Liver (tissue), 9 donors: ENCODE measurements around the gene DNAI4. TPM values are rescaled to one million over a fixed set of nuclear protein-coding genes. Genes with fewer than 3 reads are reported as not detected.

Source experiments
- DNase-seq: peaks from one replicate; pipeline ENCODE4 v3.0.0-alpha.2; 2017; ENCODE audit warnings: low spot score
- H3K27ac ChIP-seq, 2 donors: one replicate each; pipeline ENCODE4 v1.7.0; 2013; ENCODE audit warnings: inconsistent platforms in 2 of 2, low read length in 2 of 2, control low read depth in 1 of 2, low read depth in 1 of 2, mild to moderate bottlenecking in 1 of 2
- H3K27me3 ChIP-seq, 4 donors: one replicate each; pipeline versions ENCODE4 v1.6.1 to v1.7.0; 2013; ENCODE audit warnings: low read length in 3 of 4, inconsistent platforms in 1 of 4, mild to moderate bottlenecking in 1 of 4, moderate library complexity in 1 of 4; ENCODE audit not compliant: control insufficient read depth in 4 of 4, insufficient read depth in 4 of 4
- H3K36me3 ChIP-seq, 4 donors: one replicate each; pipeline versions ENCODE4 v1.6.1 to v1.7.0; 2013; ENCODE audit warnings: low read length in 3 of 4, mild to moderate bottlenecking in 3 of 4, low read depth in 1 of 4, moderate library complexity in 1 of 4; ENCODE audit not compliant: control insufficient read depth in 4 of 4, insufficient read depth in 3 of 4
- H3K4me1 ChIP-seq, 4 donors: one replicate each; pipeline versions ENCODE4 v1.6.1 to v1.7.0; 2013; ENCODE audit warnings: low read length in 3 of 4, mild to moderate bottlenecking in 3 of 4, moderate library complexity in 1 of 4; ENCODE audit not compliant: control insufficient read depth in 4 of 4, insufficient read depth in 4 of 4
- H3K4me3 ChIP-seq, 3 donors: one replicate each; pipeline versions ENCODE4 v1.6.1 to v1.7.0; 2013; ENCODE audit warnings: low read length in 3 of 3, control low read depth in 1 of 3, low read depth in 1 of 3, mild to moderate bottlenecking in 1 of 3
- H3K9ac ChIP-seq, 2 donors: one replicate each; pipeline ENCODE4 v1.7.0; 2013; ENCODE audit warnings: low read length in 2 of 2, mild to moderate bottlenecking in 2 of 2, moderate library complexity in 2 of 2, control low read depth in 1 of 2, low read depth in 1 of 2
- H3K9me3 ChIP-seq, 4 donors: one replicate each; pipeline versions ENCODE4 v1.6.1 to v1.7.0; 2013; ENCODE audit warnings: low read length in 3 of 4; ENCODE audit not compliant: control insufficient read depth in 4 of 4
- EGR1 ChIP-seq, 2 donors: IDR thresholded peaks; 2 replicates each; pipeline ENCODE4 v1.6.1; 2016 to 2018; ENCODE audit warnings: antibody characterized with exemption in 2 of 2, low read depth in 2 of 2
- FOXA2 ChIP-seq: IDR thresholded peaks from 2 replicates; pipeline ENCODE4 v1.6.1; 2016; ENCODE audit warnings: antibody characterized with exemption
- GABPA ChIP-seq, 2 donors: IDR thresholded peaks in 1 of 2; conservative IDR thresholded peaks in 1 of 2; 2 replicates each; pipeline ENCODE4 v1.6.1; 2016; ENCODE audit warnings: antibody characterized with exemption in 2 of 2, mild to moderate bottlenecking in 1 of 2, moderate library complexity in 1 of 2
- HNF4A ChIP-seq, 2 donors: conservative IDR thresholded peaks; 2 replicates each; pipeline ENCODE4 v1.6.1; 2016; ENCODE audit warnings: antibody characterized with exemption in 2 of 2, mild to moderate bottlenecking in 2 of 2
- HNF4G ChIP-seq: IDR thresholded peaks from 2 replicates; pipeline ENCODE4 v1.6.1; 2016; ENCODE audit warnings: antibody characterized with exemption
- JUND ChIP-seq, 2 donors: IDR thresholded peaks; 2 replicates each; pipeline ENCODE4 v1.6.1; 2016; ENCODE audit warnings: antibody characterized with exemption in 2 of 2
- NR2F2 ChIP-seq: IDR thresholded peaks from 2 replicates; pipeline ENCODE4 v1.6.1; 2016; ENCODE audit warnings: antibody characterized with exemption
- RXRA ChIP-seq, 2 donors: IDR thresholded peaks; 2 replicates each; pipeline ENCODE4 v1.6.1; 2017 to 2018; ENCODE audit warnings: antibody characterized with exemption in 2 of 2, mild to moderate bottlenecking in 1 of 2
- SP1 ChIP-seq: IDR thresholded peaks from 2 replicates; pipeline ENCODE4 v1.6.1; 2018; ENCODE audit warnings: antibody characterized with exemption, mild to moderate bottlenecking
- TAF1 ChIP-seq: conservative IDR thresholded peaks from 2 replicates; pipeline ENCODE4 v1.6.1; 2016; ENCODE audit warnings: antibody characterized with exemption, mild to moderate bottlenecking
- YY1 ChIP-seq: IDR thresholded peaks from 2 replicates; pipeline ENCODE4 v1.6.1; 2016; ENCODE audit warnings: antibody characterized with exemption, mild to moderate bottlenecking
- WGBS: extraction: QIAGEN DNeasy Blood & Tissue Kit; methylation state at CpG from one replicate; pipeline ENCODE4 v1.1.7; 2013; 5-methylcytosine and 5-hydroxymethylcytosine counted together
- polyA plus RNA-seq, 2 donors: library from polyadenylated mRNA; stranded (reverse) in 1 of 2; unstranded in 1 of 2; fragments of 200-250 nt in 1 of 2; fragments of >200 nt in 1 of 2; fragmentation: Nextera tagmentation in 1 of 2; extraction: Ambion mirVana in 1 of 2; gene quantifications; one replicate each; pipeline versions ENCODE4 v1.2.1 to v1.2.3, GENCODE V29; 2013 to 2015
- total RNA-seq, 2 donors: library from RNA; depleted of rRNA; stranded (reverse); fragments of >200 nt; gene quantifications; one replicate each; pipeline ENCODE4 v1.2.3, GENCODE V29; 2014
- TF ChIP-seq, protein P1 (sequence below): IDR thresholded peaks from 2 replicates; pipeline ENCODE4 v1.6.1; 2016; ENCODE audit warnings: antibody characterized with exemption
- TF ChIP-seq, protein P2 (sequence below): fragments of 150-350 bp; IDR thresholded peaks from 2 replicates; pipeline ENCODE4 v1.5.1; 2017; ENCODE audit warnings: improper control_type of control experiment, low read depth, low read length; ENCODE audit not compliant: missing input control
- TF ChIP-seq, protein P3 (sequence below): IDR thresholded peaks from 2 replicates; pipeline ENCODE4 v1.6.1; 2016; ENCODE audit warnings: antibody characterized with exemption, mild to moderate bottlenecking
- TF ChIP-seq, protein P4 (sequence below): IDR thresholded peaks from 2 replicates; pipeline ENCODE4 v1.6.1; 2016; ENCODE audit warnings: antibody characterized with exemption
- TF ChIP-seq, protein P5 (sequence below): IDR thresholded peaks from 2 replicates; pipeline ENCODE4 v1.6.1; 2016; ENCODE audit warnings: antibody characterized with exemption
- donor health status: healthy.
- donor health status: healthy.
- donor health status: healthy.
- donor health status: healthy.
- donor health status: healthy.

DNAI4 gene
- total and polyA plus RNA-seq, 4 donors: 0.42 to 1.8 (median 0.84) TPM

DNA sequence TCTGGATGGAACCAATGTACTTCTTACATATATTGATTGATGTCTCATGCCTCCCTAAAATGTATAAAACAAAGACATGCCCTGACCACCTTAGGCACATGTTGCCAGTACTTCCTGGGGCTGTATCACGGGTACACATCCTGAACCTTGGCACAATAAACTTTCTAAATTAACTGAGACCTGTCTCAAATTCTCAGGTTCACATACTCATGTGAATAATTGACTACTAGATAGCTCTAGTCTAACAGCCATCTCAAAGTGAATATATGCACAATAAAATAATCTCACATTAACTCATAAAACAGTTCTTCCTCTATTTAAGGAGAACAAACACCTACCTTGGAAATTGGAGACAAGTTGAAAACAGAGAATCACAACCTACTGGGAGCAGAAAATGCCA lies 5.6 kb downstream of the DNAI4 start:
- DNase-seq: no peak
- TF ChIP-seq GABPA (IDR thresholded peaks at IDR 0.05 in 1 of 2, conservative IDR thresholded peaks at IDR 0.05 in 1 of 2) (no peak), YY1 (no peak), JUND (IDR thresholded peaks at IDR 0.05) (no peak), EGR1 (IDR thresholded peaks at IDR 0.05; ENCODE audit: low read depth in 2 of 2) (no peak), TAF1 (no peak), HNF4A (conservative IDR thresholded peaks at IDR 0.05) (no peak), RXRA (IDR thresholded peaks at IDR 0.05) (no peak), NR2F2 (no peak), FOXA2 (no peak), HNF4G (no peak), SP1 (no peak)
- TF ChIP-seq, protein P1, sequence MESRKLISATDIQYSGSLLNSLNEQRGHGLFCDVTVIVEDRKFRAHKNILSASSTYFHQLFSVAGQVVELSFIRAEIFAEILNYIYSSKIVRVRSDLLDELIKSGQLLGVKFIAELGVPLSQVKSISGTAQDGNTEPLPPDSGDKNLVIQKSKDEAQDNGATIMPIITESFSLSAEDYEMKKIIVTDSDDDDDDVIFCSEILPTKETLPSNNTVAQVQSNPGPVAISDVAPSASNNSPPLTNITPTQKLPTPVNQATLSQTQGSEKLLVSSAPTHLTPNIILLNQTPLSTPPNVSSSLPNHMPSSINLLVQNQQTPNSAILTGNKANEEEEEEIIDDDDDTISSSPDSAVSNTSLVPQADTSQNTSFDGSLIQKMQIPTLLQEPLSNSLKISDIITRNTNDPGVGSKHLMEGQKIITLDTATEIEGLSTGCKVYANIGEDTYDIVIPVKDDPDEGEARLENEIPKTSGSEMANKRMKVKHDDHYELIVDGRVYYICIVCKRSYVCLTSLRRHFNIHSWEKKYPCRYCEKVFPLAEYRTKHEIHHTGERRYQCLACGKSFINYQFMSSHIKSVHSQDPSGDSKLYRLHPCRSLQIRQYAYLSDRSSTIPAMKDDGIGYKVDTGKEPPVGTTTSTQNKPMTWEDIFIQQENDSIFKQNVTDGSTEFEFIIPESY: no peak
- TF ChIP-seq, protein P2, sequence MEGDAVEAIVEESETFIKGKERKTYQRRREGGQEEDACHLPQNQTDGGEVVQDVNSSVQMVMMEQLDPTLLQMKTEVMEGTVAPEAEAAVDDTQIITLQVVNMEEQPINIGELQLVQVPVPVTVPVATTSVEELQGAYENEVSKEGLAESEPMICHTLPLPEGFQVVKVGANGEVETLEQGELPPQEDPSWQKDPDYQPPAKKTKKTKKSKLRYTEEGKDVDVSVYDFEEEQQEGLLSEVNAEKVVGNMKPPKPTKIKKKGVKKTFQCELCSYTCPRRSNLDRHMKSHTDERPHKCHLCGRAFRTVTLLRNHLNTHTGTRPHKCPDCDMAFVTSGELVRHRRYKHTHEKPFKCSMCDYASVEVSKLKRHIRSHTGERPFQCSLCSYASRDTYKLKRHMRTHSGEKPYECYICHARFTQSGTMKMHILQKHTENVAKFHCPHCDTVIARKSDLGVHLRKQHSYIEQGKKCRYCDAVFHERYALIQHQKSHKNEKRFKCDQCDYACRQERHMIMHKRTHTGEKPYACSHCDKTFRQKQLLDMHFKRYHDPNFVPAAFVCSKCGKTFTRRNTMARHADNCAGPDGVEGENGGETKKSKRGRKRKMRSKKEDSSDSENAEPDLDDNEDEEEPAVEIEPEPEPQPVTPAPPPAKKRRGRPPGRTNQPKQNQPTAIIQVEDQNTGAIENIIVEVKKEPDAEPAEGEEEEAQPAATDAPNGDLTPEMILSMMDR: no peak
- TF ChIP-seq, protein P3, sequence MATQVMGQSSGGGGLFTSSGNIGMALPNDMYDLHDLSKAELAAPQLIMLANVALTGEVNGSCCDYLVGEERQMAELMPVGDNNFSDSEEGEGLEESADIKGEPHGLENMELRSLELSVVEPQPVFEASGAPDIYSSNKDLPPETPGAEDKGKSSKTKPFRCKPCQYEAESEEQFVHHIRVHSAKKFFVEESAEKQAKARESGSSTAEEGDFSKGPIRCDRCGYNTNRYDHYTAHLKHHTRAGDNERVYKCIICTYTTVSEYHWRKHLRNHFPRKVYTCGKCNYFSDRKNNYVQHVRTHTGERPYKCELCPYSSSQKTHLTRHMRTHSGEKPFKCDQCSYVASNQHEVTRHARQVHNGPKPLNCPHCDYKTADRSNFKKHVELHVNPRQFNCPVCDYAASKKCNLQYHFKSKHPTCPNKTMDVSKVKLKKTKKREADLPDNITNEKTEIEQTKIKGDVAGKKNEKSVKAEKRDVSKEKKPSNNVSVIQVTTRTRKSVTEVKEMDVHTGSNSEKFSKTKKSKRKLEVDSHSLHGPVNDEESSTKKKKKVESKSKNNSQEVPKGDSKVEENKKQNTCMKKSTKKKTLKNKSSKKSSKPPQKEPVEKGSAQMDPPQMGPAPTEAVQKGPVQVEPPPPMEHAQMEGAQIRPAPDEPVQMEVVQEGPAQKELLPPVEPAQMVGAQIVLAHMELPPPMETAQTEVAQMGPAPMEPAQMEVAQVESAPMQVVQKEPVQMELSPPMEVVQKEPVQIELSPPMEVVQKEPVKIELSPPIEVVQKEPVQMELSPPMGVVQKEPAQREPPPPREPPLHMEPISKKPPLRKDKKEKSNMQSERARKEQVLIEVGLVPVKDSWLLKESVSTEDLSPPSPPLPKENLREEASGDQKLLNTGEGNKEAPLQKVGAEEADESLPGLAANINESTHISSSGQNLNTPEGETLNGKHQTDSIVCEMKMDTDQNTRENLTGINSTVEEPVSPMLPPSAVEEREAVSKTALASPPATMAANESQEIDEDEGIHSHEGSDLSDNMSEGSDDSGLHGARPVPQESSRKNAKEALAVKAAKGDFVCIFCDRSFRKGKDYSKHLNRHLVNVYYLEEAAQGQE: no peak
- TF ChIP-seq, protein P4, sequence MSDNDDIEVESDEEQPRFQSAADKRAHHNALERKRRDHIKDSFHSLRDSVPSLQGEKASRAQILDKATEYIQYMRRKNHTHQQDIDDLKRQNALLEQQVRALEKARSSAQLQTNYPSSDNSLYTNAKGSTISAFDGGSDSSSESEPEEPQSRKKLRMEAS: no peak
- TF ChIP-seq, protein P5, sequence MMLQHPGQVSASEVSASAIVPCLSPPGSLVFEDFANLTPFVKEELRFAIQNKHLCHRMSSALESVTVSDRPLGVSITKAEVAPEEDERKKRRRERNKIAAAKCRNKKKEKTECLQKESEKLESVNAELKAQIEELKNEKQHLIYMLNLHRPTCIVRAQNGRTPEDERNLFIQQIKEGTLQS: no peak
- no peaks in the 10 kb centered on the region for H3K9me3 ChIP-seq
- no peaks in the 10 kb centered on the region for H3K36me3 ChIP-seq
- 81% methylated on average over 1 of the region's 1 CpG for WGBS
- no peak overlapping the region for H3K9ac ChIP-seq
- H3K27ac ChIP-seq: no peak overlapping the region
- H3K27me3 ChIP-seq: no peaks in the 10 kb centered on the region
- no peak overlapping the region for H3K4me3 ChIP-seq
- peaks cover 3 to 12% (median 5%) of the 10 kb centered on the region in 4 donors for H3K4me1 ChIP-seq

DNA sequence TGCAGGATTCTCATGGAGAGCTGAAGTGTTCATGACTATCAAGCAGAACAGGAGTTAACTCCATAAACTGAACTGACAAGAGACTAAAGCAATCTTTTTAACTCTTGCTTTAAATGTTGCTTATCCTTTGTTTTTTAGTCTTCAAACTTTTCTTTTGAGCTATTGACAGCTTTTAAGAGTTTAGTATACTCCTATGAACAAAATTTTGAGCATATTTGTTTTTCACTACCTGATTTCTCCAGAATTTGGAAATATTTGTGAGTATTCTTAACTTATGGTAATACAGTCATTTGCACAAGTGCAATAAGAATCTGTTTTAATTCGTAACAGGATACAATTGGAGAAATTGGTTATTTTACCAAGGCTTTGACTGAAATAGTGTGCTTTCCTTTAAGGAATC lies 7.2 kb downstream of the DNAI4 start:
- Histone ChIP-seq H3K36me3 (no peaks in the 10 kb centered on the region), H3K4me3 (no peak overlapping the region), H3K9me3 (no peaks in the 10 kb centered on the region), H3K9ac (no peak overlapping the region), H3K27me3 (no peaks in the 10 kb centered on the region), H3K27ac (no peak overlapping the region), H3K4me1 (no peaks in the 10 kb centered on the region)
- TF ChIP-seq, protein P2: no peak
- no peak for TF ChIP-seq JUND (IDR thresholded peaks at IDR 0.05)
- TF ChIP-seq, protein P4: no peak
- TF ChIP-seq, protein P3: no peak
- 94% methylated on average over 1 of the region's 1 CpG for WGBS
- no peak for DNase-seq
